HG03439 (cell line): ENCODE data around the gene WDR33.
"Not testable (repeated sequence)": the region's sequence is repeated elsewhere in the genome, so short reads cannot be mapped to it uniquely, and the experiment has no call there.

Experiments used
- ATAC-seq: cut with Tn5 transposase; IDR thresholded peaks from one replicate; pipeline ENCODE4 v1.9.1; 2021; ENCODE audit warnings: mild to moderate bottlenecking, moderate library complexity; ENCODE audit not compliant: unreplicated experiment

The WDR33 gene

DNA sequence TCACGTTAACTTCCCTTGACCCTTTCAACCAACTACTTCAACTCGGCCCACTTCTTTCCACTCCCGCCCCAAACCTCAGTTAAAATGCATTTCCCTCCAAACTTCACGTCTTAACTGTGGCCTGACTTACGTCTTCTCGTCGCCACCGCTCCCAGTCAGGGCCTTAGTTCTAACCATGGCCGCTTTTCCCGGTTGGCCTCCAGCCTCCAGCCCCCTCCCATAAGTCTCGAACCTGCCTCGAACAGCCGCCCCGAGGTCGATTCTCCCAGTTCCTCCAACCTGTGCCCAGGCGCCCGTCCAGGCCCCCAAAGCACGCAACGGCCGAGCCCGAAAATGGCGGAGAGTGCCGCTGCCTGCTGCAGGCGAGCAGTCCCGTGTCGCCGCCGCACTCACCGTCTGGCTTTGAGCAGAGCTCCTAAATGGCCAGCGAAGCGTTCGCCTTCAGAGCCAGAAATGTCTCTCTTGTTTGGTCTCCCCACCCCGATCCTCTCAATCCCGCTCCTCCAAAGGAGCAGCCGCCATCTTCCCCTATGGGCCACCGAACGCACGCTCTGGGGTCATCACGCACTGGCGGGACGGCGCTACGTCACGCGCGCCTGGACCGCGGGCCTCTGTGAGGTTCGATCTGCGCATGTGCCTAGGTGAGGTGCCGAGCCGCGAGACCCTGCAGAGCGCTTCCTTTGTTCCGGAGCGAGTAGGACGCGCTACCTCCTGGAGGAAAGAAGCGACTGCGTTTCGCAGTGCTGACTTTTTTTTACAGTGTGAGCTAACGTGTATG, at the start of gene WDR33:
Gene WDR33, minus strand, starts transcription at position 553 of the 778 bp plus-strand sequence. CDS start 40,190 bp downstream, outside the sequence.
- peak; percentile 97 for ATAC-seq

DNA sequence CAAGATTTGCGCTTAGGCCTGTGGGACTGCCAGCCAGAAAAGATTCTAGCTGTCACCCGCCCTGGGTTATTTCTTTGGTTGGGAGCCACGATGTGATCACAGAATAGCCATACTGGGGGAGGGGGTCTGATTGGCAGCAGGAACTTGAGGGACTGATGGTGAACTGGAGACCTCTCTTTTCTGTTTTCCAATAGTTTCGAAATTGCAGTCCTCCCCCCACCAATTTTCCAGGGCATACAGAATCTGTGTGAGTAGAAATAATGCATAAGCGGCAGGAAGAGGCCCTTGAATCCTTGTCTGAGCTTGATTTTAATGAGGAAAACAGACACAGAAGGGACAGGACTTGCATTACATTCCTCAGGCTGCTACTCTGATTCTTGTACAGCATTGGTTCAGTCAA, 49.2 kb upstream of the WDR33 start:
- no peak for ATAC-seq

DNA sequence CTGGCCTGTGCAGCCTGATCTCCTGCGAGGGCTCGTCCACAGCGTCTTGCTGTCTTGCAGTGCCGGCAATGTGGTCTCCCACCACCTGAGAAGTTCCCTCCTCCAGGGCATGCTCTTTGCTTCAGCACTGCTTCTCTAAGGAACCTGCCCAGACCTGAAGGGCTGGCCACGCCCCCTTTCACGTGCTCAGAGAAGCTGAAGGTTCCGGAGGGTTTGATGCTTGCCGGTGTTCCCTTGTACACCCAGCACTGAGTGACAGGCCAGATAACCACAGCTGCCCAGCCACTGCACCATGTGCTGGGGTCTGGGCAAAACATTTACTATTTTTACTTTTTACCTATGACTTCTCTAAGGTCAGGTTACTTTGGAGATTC, 48.7 kb upstream of the WDR33 start:
- no peak for ATAC-seq

DNA sequence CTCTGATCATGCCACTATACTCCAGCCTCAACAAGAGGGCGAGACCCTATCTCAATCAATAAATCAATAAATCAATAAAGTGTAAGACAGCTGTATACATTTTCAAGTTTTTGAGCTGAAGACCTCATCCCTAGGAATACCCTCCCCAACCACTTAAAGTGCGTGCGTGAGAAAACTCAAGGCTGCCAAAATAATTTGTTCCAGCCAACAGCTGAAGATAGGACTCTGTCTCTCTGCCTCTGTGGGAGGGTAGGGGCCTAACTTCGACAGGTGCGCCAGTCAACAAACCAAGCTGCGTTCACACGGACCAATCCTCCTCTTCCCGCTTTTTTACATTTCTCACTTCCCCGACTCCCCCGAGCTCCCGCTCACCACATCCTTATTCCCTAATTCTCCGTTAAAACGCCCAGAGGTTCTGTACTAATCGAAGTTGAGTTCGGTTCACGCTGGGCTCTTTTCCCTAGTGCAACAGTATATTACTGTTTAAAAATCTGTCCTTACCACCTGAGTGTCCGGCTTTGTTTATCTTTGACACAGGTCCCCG, 46.4 kb upstream of the WDR33 start:
- no peak for ATAC-seq

DNA sequence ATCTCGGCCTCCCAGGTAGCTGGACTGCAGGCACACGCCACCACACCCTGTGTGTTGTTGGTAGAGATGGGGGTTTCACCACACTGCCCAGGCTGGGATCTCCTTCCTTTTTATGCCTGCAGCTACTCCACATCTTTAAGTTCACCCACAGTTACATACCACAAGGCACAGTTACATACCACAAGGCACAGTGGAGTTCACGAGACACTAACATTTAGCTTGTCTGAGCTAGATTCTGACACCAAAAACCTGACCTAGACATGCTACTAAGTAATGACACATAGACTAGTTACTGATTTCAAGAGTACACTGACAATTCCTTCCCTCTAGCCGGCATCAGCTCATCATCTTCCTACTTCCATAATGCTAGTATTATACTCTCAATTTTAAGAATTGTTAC, 42.7 kb upstream of the WDR33 start:
- no peak for ATAC-seq

DNA sequence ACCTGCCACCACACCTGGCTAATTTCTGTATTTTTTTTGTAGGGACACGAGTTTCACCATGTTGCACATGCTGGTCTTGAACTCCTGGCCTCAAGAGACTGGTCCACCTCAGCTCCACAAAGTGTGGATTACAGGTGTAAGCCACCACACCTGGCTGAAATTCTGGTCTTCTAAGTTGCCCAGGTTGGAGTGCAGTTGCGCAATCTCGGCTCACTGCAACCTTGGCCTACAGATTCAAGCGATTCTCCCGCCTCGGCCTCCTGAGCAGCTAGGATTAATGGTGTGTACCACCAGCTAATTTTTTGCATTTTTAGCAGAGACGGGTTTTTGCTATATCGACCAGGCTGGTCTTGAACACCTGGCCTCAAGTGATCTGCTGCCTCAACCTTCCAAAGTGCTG, 41.4 kb upstream of the WDR33 start:
- no peak for ATAC-seq

DNA sequence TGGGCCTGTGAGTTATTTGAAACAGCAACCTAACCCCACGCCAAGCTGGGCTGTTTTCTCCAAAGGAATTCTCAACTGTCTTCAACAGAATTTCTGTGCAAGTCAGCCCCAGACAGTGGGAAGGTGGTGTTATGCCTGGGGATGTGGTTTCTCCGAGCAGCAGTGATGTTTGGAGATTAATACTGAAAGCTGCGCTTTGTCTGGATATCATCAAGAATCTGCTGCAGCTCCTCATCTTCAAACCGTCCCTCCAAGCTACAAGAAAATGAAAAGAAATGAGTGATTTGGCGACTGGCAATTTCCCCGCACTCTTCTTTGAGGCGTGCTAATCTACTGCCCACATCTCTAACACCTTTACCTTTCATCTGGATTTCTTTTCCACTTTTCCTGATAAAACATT, 37.0 kb upstream of the WDR33 start:
- no peak for ATAC-seq

DNA sequence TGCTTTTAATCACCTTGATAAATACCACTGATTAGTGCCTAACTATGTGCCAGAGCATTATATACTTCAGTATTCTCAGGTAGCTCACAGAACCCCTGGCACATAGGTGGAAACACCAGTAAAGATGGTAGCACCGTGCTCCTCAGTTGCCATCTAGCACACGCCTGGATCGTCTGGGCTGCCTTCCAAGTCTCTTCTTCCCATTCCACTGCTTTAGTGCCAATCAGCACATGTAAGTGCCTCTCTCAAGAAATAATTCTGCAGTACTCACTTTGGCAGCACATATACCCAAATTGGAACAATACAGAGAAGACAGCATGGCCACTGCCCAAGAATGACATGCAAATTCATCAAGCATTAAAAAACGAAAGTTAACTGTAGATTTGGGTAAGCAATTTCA, 34.0 kb upstream of the WDR33 start:
- no peak for ATAC-seq

DNA sequence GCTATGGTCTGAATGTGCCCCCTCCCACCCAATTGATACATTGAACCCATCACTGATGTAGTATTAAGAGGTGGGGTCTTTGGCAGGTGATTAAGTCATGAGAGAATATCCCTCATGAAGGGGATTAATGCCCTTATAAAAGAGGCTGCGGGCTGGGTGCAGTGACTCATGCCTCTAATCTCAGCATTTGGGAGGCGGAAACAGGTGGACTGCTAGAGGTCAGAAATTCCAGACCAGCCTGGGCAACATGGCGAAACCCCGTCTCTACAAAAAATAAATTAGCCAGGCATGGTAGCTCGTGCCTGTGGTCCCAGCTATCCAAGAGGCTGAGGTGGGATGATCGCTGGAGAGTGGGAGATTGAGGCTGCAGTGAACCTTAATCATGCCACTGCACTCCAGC, 32.7 kb upstream of the WDR33 start:
- no peak for ATAC-seq

DNA sequence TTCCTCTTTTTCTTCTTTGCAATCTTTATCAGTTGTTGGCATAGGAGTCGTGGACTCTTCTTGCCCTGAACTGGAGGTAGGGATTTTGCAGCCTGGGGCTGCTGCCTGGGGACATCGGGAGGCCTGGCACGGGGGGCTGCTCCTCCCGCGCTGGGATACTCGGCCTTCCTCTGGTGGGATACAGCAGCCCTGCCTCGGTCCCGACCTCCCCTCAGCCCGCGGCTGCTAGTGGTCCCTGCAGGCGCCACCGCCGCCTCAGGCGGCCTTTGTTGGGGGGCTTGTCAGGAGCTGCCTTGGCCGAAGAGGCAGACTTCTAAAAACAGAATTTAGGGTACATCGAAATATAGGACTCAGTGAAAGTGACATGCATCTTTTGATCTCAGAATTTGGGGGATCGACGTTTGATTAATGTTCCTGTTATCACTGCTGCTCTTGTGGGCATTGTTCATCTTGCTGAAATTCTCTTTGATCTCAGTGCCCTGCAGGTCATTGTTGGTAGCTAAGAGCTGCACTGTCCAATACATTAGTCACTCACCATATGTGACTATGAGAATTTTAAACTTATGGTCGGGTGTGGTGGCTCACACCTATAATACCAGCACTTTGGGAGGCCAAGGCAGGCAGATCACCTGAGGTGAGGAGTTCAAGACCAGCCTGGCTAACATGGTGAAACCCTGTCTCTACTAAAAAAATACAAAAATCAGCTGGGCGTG, 30.7 kb upstream of the WDR33 start:
- no peak for ATAC-seq

DNA sequence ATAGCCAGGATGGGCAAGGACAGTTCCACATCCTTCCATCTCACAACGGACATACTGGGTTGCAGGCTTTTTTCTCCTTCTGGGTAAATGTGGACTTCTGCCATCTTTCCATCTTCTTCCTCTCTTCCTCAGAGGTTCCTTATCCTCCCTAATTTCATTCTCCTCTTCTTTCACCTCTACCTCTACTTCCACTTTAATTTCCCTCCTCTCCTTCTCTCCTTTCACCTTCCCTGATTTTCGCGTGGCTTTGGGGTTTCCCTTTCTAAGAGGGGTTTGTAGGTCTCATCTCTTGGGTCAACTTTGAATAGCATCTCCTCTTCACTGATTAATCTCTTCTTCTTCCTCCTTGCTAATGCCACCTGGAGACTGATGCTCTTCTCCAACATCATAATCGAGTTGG, 29.9 kb upstream of the WDR33 start:
- no peak for ATAC-seq

DNA sequence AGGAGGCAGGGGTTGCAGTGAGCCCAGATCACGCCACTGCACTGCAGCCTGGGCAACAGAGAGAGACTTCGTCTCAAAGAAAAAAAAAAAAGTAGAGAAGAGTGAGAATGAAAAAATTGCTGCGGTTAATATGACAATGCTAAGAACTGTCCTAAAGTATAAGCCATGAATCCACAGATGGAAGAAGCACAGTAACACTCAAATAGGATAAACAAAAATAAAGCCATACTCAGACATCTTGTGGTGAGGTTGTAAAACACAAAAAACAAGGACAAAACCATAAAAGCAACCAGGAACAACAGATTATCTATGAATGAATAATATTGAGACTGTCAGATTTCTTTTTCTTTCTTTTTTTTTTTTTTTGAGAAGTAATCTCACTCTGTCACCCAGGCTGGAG, 24.0 kb upstream of the WDR33 start:
- ATAC-seq: no peak

DNA sequence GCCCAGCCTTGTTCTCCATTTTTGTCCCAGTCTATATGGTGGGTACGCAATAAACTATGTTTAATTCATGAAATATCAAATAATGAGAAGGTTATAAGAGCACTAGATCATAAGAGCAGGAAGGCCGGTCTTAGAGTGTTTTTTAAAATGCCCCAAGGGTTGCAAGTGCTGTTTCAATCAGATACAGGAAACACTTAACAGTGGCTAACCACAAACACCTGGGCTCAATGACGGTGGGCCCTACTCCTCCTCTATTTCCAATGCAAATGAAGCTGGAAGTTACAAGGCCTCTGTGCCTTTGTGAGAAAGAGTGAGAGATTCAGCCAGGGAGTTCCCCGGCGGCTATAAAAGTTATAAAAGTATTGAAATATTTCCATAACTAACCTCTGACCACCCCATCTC, 18.9 kb upstream of the WDR33 start:
- ATAC-seq: peak; percentile 97

DNA sequence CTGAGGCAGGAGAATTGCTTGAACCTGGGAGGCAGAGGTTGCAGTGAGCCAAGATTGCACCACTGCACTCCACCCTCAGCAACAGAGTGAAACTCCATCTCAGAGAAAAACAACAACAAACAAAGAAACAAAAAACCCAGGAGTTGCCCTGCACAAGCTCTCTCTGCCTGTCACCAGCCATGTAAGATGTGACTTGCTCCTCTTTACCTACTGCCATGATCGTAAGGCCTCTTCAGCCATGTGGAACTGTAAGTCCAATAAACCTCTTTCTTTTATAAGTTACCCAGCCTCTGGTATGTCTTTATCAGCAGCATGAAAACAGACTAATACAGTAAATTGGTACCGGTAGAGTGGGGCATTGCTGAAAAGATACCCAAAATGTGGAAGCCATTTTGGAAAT, 15.7 kb upstream of the WDR33 start:
- ATAC-seq: not testable (repeated sequence)

DNA sequence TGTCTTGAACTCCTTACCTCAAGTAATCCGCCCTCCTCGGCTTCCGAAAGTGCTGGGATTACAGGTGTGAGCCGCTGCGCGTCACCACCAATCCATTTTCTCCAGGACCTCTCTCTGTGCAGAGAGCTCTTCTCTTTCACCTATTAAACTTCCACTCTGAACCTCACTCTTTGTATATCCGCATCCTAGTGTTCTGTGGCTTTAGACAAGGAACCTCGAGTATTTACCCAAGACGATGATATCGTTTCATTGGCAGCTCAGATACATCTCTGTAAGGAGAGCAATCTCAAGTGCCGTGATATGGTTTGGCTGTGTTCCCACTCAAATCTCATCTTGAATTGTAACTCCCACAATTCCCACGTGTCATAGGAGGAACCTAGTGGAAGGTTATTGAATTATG, 15.1 kb upstream of the WDR33 start:
- ATAC-seq: no peak

DNA sequence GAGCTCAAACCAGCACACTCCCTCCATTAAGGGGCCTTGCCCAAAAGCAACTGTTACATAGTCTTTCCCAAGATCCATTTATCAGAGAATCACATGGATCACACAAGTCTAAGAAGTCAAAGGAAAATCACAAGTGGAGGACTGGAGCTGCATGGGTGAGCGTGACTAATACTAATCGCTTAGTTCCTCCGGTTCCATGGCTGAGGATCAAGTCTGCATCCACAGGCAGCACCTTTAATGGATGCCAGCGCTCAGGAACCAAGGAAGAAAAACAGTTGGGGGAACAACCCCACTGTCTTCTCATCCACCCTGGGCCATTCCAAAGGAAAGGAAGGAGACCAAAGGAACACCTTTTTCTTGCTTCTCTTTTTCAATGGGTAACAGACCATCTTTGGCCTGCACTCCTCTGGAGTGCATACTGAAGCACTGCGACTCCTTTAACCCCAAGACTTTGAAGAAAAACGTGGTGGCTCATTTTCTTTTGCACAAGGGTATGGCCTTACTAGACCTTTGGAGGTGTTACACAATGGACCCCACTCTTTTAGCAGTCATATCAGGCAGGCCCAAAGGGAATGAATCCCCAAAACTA, 9.2 kb upstream of the WDR33 start:
- no peak for ATAC-seq

DNA sequence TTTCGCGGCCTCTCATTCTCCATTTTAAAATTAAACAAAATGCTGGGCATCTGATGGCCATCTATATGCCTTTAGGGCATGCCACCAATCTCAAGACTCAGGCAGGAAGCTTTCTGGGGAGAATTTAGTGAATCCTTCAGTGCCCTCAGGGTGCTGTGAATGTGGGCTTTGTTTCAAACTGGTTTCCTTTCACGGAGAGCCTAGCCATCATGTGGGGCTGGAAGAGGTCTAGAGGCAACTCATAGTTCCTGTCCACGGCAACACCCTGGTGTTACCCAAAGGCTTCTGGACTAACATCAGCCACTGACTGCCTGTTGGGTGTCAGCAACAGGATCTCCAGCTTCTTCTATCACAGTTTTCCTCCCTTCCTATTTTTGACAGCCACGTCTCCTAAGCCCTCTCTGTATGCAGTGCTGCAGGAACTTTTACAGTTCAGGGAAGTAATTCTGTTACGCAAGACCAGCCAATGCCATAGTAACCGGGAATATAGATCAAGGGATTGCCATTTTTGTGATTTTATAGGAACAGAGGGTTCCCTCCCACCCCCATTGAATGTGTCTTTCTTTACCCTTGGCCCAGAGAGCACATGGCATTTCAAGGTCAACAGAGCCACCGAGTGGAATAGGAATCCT, 7.9 kb upstream of the WDR33 start:
- no peak for ATAC-seq

DNA sequence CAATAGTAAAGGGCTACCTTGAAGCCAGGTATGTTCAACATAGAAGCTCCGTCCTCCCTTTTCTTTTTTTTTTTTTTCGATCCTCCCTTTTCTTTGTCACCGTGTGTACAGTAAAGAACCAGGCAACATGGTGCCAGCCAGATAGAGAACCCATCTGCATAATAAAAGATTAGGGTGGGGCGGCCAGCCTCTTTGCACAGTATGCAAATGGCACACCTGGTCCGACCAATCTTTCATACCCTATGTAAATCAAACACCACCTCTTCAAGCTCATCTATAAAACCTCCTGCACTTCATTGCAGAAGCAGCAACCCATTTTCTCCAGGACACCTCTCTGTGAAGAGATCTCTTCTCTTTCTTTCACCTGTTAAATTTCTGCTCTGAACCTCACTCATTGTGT, 7.3 kb upstream of the WDR33 start:
- no peak for ATAC-seq

DNA sequence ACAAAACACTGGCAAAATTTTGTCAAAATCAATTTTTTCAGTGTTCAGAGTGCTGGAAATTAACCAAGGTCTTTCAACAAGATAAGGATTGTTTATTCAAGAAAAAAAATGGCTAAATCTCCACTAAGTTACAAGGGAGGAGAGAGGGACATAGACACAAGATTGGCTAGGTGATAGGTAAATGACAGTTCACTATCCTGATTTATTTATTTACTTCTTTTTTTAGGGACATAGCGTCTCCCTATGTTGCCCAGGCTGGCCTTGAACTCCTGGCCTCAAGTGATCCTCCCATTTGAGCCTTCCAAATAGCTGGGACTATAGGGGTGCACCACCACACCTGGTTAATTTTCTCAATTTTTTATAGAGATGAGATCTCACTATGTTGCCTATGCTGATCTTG, 3.7 kb upstream of the WDR33 start:
- ATAC-seq: no peak

DNA sequence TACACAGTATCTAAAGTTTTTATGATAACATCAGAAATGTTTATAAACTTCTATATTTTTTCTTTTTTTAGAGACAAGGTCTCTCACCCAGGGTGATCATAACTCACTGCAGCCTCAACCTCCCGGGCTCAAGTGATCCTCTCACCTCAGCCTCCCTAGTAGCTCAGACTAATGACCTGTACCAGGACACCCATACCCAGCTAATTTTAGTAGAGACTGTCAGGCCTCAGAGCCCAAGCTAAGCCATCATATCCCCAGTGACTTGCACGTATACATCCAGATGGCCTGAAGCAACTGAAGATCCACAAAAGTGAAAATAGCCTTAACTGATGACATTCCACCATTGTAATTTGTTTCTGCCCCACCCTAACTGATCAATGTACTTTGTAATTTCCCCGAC, 1.5 kb upstream of the WDR33 start:
- not testable (repeated sequence) for ATAC-seq
